ENCODE measurements around the gene CYP2J2.

The CYP2J2 gene

DNA sequence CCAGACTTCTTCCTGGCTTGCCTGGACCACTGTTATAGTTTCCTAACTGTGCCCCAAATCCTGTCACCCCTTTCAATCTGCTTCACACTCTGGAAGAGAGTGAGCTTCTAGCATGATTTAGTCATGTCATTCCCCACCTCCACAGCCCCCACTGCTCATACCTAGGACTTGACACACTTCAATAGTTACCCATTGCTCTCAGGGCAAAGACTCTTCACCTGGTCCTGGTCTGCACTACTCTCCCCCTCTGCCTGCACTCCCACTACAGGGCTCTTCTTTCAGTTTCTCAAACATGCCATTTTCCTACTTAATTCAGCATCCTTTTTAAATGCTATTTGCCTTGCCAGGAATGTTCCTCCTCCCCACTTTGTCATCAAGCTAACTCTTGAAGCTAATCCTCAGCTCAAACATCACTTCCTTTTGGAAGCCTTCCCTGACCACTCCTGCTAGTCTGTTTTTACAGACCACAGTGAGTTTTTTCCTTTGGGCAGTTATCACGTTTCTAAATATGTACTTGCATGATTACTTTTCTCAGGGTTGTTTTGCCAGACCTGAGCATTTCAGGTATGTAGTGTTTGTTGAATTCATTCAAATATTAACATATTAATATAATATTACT lies 24.7 kb downstream of the CYP2J2 start:
- Histone ChIP-seq H3K4me3 (ENCODE audit: low read depth in 1 of 5, low read length in 5 of 5) (no peak overlapping the region), H3K4me1 (ENCODE audit: control insufficient read depth in 5 of 5, insufficient read depth in 5 of 5, low read length in 5 of 5) (no peaks in the 10 kb centered on the region), H3K36me3 (ENCODE audit: control insufficient read depth in 5 of 5, insufficient read depth in 5 of 5, low read length in 5 of 5) (no peaks in the 10 kb centered on the region), H3K9ac (ENCODE audit: low read length in 5 of 5) (no peak overlapping the region), H3K27me3 (ENCODE audit: control insufficient read depth in 5 of 5, insufficient read depth in 4 of 5, low read length in 5 of 5) (peaks cover 0 to 10% (median 0%) of the 10 kb centered on the region in 5 donors), H3K9me3 (ENCODE audit: control insufficient read depth in 5 of 5, low read length in 5 of 5) (no peaks in the 10 kb centered on the region), H3K27ac (ENCODE audit: low read depth, low read length) (no peak overlapping the region)

DNA sequence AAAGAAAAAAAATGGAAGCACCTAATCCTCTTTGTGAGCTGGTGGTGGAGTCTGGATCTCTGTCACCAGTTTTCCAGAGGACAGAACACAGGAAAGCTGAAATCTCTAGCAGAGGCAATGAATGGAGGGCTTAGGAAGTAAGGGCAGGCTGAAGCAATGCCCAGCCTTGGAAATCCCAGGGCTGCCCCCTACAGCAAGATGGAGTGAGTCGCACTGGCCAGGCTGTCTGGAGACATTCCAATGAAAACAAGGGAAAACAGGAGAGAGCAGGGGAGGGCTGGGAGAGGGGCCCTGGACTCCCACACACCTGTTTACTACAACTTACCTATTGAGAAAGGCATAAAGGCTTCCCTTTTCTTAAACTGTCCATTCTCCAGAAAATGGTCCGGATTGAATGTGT lies 25.9 kb downstream of the CYP2J2 start:
- no peaks in the 10 kb centered on the region for H3K9me3 ChIP-seq (ENCODE audit: control insufficient read depth in 5 of 5, low read length in 5 of 5)
- H3K4me3 ChIP-seq (ENCODE audit: low read depth in 1 of 5, low read length in 5 of 5), result no peak overlapping the region
- H3K36me3 ChIP-seq (ENCODE audit: control insufficient read depth in 5 of 5, insufficient read depth in 5 of 5, low read length in 5 of 5), result no peaks in the 10 kb centered on the region
- no peak overlapping the region for H3K27ac ChIP-seq (ENCODE audit: low read depth, low read length)
- no peaks in the 10 kb centered on the region for H3K4me1 ChIP-seq (ENCODE audit: control insufficient read depth in 5 of 5, insufficient read depth in 5 of 5, low read length in 5 of 5)
- peaks cover 0 to 10% (median 0%) of the 10 kb centered on the region in 5 donors for H3K27me3 ChIP-seq (ENCODE audit: control insufficient read depth in 5 of 5, insufficient read depth in 4 of 5, low read length in 5 of 5)
- no peak overlapping the region for H3K9ac ChIP-seq (ENCODE audit: low read length in 5 of 5)

DNA sequence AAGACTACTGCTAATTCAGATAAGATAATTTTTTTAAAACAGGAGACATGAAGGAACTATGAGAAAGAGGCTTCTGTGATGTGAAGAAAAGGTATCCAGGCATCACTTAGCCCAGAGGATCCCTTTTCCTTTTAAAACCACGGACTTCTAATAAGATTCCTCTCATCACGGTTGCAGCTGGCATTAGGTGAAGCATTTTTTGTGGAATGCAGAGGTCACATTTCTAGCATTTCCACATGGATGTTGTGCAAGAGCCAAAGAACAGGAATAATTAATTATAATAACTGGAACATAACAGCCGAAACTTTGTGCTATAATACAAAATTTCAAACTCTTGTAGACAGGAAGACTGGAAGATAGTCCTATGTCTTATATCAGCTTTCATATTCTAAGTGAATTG lies 27.6 kb downstream of the CYP2J2 start:
- H3K36me3 ChIP-seq (ENCODE audit: control insufficient read depth in 5 of 5, insufficient read depth in 5 of 5, low read length in 5 of 5), result no peaks in the 10 kb centered on the region
- no peaks in the 10 kb centered on the region for H3K9me3 ChIP-seq (ENCODE audit: control insufficient read depth in 5 of 5, low read length in 5 of 5)
- peaks cover 0 to 10% (median 0%) of the 10 kb centered on the region in 5 donors for H3K27me3 ChIP-seq (ENCODE audit: control insufficient read depth in 5 of 5, insufficient read depth in 4 of 5, low read length in 5 of 5)
- no peak overlapping the region for H3K27ac ChIP-seq (ENCODE audit: low read depth, low read length)
- no peaks in the 10 kb centered on the region for H3K4me1 ChIP-seq (ENCODE audit: control insufficient read depth in 5 of 5, insufficient read depth in 5 of 5, low read length in 5 of 5)
- no peak overlapping the region for H3K9ac ChIP-seq (ENCODE audit: low read length in 5 of 5)
- no peak overlapping the region for H3K4me3 ChIP-seq (ENCODE audit: low read depth in 1 of 5, low read length in 5 of 5)

DNA sequence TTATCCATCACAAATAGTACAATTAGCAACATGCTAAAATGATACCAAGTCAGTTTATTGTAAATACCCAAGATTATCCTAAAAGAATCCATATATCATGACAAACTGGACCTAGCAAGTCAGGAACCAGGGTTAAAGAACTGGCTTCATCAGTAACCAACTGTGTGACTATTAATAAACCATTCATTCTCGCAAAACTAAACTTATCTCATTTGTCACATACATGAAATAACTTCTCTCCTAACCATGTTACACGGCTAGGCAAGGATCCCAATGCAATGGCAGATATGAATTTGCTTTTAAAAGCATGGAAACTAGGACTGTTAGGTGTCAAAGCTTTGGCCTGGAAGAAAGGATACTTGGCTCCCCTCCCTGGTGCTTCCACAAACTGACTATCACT lies 29.4 kb downstream of the CYP2J2 start:
- Histone ChIP-seq H3K9me3 (ENCODE audit: control insufficient read depth in 5 of 5, low read length in 5 of 5) (no peaks in the 10 kb centered on the region), H3K4me3 (ENCODE audit: low read depth in 1 of 5, low read length in 5 of 5) (no peak overlapping the region), H3K9ac (ENCODE audit: low read length in 5 of 5) (no peak overlapping the region), H3K36me3 (ENCODE audit: control insufficient read depth in 5 of 5, insufficient read depth in 5 of 5, low read length in 5 of 5) (no peaks in the 10 kb centered on the region), H3K4me1 (ENCODE audit: control insufficient read depth in 5 of 5, insufficient read depth in 5 of 5, low read length in 5 of 5) (no peaks in the 10 kb centered on the region), H3K27me3 (ENCODE audit: control insufficient read depth in 5 of 5, insufficient read depth in 4 of 5, low read length in 5 of 5) (peaks cover 0 to 4% (median 0%) of the 10 kb centered on the region in 5 donors), H3K27ac (ENCODE audit: low read depth, low read length) (no peak overlapping the region)

DNA sequence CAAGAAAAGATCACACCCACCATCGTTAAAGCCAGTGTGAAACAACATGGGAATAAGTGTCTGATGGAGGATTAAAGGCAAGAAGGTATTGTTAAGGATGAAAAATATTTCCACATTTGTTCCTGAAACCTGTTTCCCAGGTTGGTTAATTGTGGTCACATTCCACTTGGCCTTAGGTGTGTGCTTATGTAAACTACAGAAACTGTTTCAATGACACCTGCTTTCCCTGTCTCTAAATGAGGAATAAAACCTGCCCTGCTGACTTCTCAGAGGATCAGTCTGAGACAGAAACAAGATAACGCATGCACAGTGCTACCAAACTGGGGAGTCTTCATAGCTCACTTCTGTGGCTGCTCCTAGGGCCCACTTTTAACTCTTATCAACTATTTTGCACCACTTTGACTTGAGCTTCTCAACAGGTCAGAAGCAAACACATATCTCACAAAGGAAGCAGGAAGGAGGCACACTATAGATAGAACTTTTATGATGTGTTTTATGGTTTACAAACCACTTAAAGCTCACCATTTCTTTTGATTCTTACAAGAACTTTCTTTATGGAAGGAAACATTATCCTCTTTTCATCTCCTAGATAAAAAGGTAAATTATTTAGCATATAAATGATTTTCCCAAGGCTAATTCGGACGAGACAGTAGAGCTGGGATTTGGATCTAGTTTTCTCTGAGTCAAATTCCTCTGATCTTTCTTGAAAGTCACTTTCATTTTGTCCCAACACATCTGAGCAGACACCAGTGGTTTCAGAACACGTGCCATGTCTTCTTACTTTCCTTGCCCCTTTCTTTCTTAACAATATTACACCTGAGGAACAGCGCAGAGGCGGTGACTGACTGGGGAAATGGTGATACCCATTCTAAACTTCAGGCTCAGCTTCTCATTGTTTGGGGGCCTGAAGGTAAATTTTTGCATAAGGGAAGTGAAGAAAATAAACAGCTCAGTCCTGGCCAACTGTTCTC lies 33.4 kb downstream of the CYP2J2 start:
- Histone ChIP-seq H3K4me3 (ENCODE audit: low read depth in 1 of 5, low read length in 5 of 5) (no peak overlapping the region), H3K27me3 (ENCODE audit: control insufficient read depth in 5 of 5, insufficient read depth in 4 of 5, low read length in 5 of 5) (no peaks in the 10 kb centered on the region), H3K9me3 (ENCODE audit: control insufficient read depth in 5 of 5, low read length in 5 of 5) (no peaks in the 10 kb centered on the region), H3K36me3 (ENCODE audit: control insufficient read depth in 5 of 5, insufficient read depth in 5 of 5, low read length in 5 of 5) (no peaks in the 10 kb centered on the region), H3K27ac (ENCODE audit: low read depth, low read length) (no peak overlapping the region), H3K9ac (ENCODE audit: low read length in 5 of 5) (no peak overlapping the region), H3K4me1 (ENCODE audit: control insufficient read depth in 5 of 5, insufficient read depth in 5 of 5, low read length in 5 of 5) (no peaks in the 10 kb centered on the region)

DNA sequence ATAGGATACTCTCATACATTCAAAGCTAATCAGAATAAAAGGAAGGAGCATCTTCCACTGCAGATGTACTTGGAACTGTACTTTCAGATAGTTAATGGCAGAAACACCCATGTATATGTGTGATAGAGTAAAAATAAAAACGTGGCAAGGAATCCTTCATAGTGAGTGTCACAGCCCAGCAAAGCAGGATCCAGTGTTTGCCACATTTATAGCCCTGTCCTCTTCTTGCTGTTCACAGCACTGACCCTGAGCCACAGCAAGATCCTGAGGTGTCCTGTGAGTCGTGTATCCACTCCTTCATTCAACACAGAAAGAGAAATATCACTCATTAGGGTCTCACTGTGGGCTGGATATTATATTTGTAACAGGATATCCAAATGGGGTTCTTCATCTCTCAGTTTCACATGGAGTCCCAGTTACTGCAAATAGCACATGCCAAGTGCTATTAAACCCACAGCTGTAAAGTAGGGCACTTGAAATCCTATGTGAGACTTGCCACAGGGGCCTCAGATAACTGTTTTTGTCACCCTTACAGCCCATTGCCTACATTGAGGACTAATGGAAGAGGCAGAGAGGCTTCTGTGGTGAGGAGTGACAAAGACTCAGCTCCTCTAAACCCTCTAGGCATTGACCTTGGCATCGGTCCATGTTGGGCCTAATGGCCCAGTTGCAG lies 41.3 kb downstream of the CYP2J2 start:
- Histone ChIP-seq H3K36me3 (ENCODE audit: control insufficient read depth in 5 of 5, insufficient read depth in 5 of 5, low read length in 5 of 5) (no peaks in the 10 kb centered on the region), H3K27ac (ENCODE audit: low read depth, low read length) (no peak overlapping the region), H3K4me1 (ENCODE audit: control insufficient read depth in 5 of 5, insufficient read depth in 5 of 5, low read length in 5 of 5) (no peaks in the 10 kb centered on the region), H3K9ac (ENCODE audit: low read length in 5 of 5) (no peak overlapping the region), H3K27me3 (ENCODE audit: control insufficient read depth in 5 of 5, insufficient read depth in 4 of 5, low read length in 5 of 5) (no peaks in the 10 kb centered on the region), H3K4me3 (ENCODE audit: low read depth in 1 of 5, low read length in 5 of 5) (no peak overlapping the region), H3K9me3 (ENCODE audit: control insufficient read depth in 5 of 5, low read length in 5 of 5) (no peaks in the 10 kb centered on the region)

DNA sequence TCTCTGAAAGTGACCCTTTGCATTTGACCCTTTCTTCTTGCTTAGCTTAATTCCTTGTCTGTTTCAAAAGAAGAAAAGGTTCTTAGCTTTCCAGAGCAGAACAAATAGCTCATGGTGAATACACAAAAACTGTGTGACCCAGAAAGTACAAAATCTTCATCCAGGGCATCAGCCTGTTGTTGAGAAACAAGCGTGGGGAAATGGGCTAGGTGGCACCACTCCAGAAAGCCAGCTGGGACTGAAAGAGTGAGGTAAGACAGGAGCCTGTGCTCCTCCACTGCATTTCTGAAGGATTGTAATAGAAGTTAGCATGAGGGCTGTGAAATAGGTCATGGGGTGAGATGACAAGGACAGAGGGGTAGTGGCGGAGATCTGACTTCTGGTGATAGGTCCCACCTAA lies 45.8 kb downstream of the CYP2J2 start:
- no peaks in the 10 kb centered on the region for H3K4me1 ChIP-seq (ENCODE audit: control insufficient read depth in 5 of 5, insufficient read depth in 5 of 5, low read length in 5 of 5)
- H3K27ac ChIP-seq (ENCODE audit: low read depth, low read length), result no peak overlapping the region
- H3K27me3 ChIP-seq (ENCODE audit: control insufficient read depth in 5 of 5, insufficient read depth in 4 of 5, low read length in 5 of 5), result no peaks in the 10 kb centered on the region
- peaks cover 0 to 13% (median 0%) of the 10 kb centered on the region in 5 donors for H3K9me3 ChIP-seq (ENCODE audit: control insufficient read depth in 5 of 5, low read length in 5 of 5)
- no peak overlapping the region for H3K9ac ChIP-seq (ENCODE audit: low read length in 5 of 5)
- no peak overlapping the region for H3K4me3 ChIP-seq (ENCODE audit: low read depth in 1 of 5, low read length in 5 of 5)
- H3K36me3 ChIP-seq (ENCODE audit: control insufficient read depth in 5 of 5, insufficient read depth in 5 of 5, low read length in 5 of 5), result no peaks in the 10 kb centered on the region

DNA sequence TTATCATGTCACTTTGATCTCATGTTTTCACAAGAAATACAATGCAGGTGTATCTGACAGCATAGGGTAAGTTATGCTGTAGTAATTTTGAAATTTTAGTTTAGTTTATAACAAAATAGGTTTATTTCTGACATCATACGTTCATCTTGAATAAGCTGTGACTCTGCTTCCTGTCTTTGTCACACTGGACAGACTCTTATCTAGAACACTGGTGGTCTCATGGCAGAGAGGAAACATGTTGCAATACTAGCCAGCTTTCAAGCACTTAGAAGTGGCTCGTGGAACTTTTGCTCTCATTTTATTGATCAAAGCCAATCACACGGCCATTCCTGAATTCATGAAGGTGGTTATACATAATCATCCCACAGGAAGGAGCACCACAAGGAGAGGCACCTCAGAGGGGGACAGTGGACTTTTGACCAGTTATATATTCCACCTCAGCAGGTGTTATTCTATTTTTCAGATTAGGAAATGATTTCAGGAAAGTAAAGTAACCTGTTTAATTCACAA lies 46.5 kb downstream of the CYP2J2 start:
- H3K4me1 ChIP-seq (ENCODE audit: control insufficient read depth in 5 of 5, insufficient read depth in 5 of 5, low read length in 5 of 5), result no peaks in the 10 kb centered on the region
- H3K27me3 ChIP-seq (ENCODE audit: control insufficient read depth in 5 of 5, insufficient read depth in 4 of 5, low read length in 5 of 5), result no peaks in the 10 kb centered on the region
- no peak overlapping the region for H3K4me3 ChIP-seq (ENCODE audit: low read depth in 1 of 5, low read length in 5 of 5)
- H3K9ac ChIP-seq (ENCODE audit: low read length in 5 of 5), result no peak overlapping the region
- H3K9me3 ChIP-seq (ENCODE audit: control insufficient read depth in 5 of 5, low read length in 5 of 5), result peaks cover 0 to 13% (median 0%) of the 10 kb centered on the region in 5 donors
- no peak overlapping the region for H3K27ac ChIP-seq (ENCODE audit: low read depth, low read length)
- no peaks in the 10 kb centered on the region for H3K36me3 ChIP-seq (ENCODE audit: control insufficient read depth in 5 of 5, insufficient read depth in 5 of 5, low read length in 5 of 5)

DNA sequence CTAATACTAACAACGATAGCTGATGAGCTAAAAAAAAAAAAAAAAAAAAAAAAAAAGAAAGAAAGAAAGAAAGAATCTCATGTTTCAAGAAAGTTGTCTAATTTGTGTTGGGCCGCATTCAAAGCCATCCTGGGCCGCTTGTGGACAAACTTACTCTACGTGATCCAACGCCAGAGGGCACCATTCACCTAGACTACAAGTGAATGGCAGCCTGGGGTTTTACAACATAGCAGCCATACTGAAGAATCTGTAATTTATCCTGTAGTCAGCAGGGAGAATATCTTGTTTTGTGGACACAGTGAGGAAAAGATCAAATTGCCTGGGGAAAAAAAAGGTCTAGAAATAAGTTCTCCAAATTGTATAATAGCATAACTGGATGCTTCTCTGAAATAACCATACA lies 47.0 kb downstream of the CYP2J2 start:
- peaks cover 0 to 13% (median 0%) of the 10 kb centered on the region in 5 donors for H3K9me3 ChIP-seq (ENCODE audit: control insufficient read depth in 5 of 5, low read length in 5 of 5)
- H3K27ac ChIP-seq (ENCODE audit: low read depth, low read length), result no peak overlapping the region
- H3K4me1 ChIP-seq (ENCODE audit: control insufficient read depth in 5 of 5, insufficient read depth in 5 of 5, low read length in 5 of 5), result no peaks in the 10 kb centered on the region
- no peaks in the 10 kb centered on the region for H3K36me3 ChIP-seq (ENCODE audit: control insufficient read depth in 5 of 5, insufficient read depth in 5 of 5, low read length in 5 of 5)
- no peaks in the 10 kb centered on the region for H3K27me3 ChIP-seq (ENCODE audit: control insufficient read depth in 5 of 5, insufficient read depth in 4 of 5, low read length in 5 of 5)
- no peak overlapping the region for H3K9ac ChIP-seq (ENCODE audit: low read length in 5 of 5)
- no peak overlapping the region for H3K4me3 ChIP-seq (ENCODE audit: low read depth in 1 of 5, low read length in 5 of 5)

DNA sequence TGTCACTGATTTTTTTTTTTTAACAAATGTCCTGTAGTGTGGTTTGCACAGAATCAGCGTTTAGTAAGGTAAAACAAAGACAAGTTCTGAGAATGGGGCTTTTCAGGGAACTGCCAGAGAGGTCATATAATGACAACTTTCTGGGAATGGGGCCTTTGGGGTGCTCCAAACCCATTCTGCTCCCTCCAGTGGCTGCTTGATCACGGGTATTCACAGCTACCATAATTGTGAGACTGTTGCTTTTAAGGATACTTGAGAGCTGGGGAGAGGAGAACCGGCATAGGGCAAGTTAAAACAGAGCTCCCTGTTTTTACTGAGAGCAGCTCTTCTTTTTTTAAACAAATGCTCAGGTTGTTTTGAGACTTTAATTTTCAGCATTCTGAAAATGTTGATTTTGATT lies 48.2 kb downstream of the CYP2J2 start:
- Histone ChIP-seq H3K27ac (ENCODE audit: low read depth, low read length) (no peak overlapping the region), H3K4me1 (ENCODE audit: control insufficient read depth in 5 of 5, insufficient read depth in 5 of 5, low read length in 5 of 5) (no peaks in the 10 kb centered on the region), H3K4me3 (ENCODE audit: low read depth in 1 of 5, low read length in 5 of 5) (no peak overlapping the region), H3K36me3 (ENCODE audit: control insufficient read depth in 5 of 5, insufficient read depth in 5 of 5, low read length in 5 of 5) (no peaks in the 10 kb centered on the region), H3K9ac (ENCODE audit: low read length in 5 of 5) (no peak overlapping the region), H3K27me3 (ENCODE audit: control insufficient read depth in 5 of 5, insufficient read depth in 4 of 5, low read length in 5 of 5) (no peaks in the 10 kb centered on the region), H3K9me3 (ENCODE audit: control insufficient read depth in 5 of 5, low read length in 5 of 5) (peaks cover 0 to 13% (median 0%) of the 10 kb centered on the region in 5 donors)

Measured in subcutaneous abdominal adipose tissue (tissue), 5 donors.